ENCODE results near the gene ATP2B2. TPM values are rescaled to one million over a fixed set of nuclear protein-coding genes. Genes with fewer than 3 reads are reported as not detected.

Gene ATP2B2
- total and polyA plus RNA-seq, 9 of the 15 experiments (the other 6 are each of a cell fraction or from before 2014, with no cell fraction given) = 0.06 TPM; not detected in 8

GRCh38 chr3:10443272-10444109, 61.9 kb downstream of the ATP2B2 start (continued):
- TF ChIP-seq ARID3B (CRISPR knock-in tag; IDR thresholded peaks at IDR 0.05; ENCODE audit: borderline replicate concordance) (no peak), POLR2B (IDR thresholded peaks at IDR 0.05; ENCODE audit: low read depth, partially characterized antibody) (no peak), RUNX1 (IDR thresholded peaks at IDR 0.05; ENCODE audit: low read depth) (no peak), STAT6 (CRISPR knock-in tag; IDR thresholded peaks at IDR 0.05) (no peak), RBFOX2 (IDR thresholded peaks at IDR 0.05; ENCODE audit: low read depth, low read length) (no peak), CLOCK (CRISPR knock-in tag; IDR thresholded peaks at IDR 0.05; ENCODE audit: borderline replicate concordance) (no peak), USF2 (CRISPR knock-in tag; IDR thresholded peaks at IDR 0.05) (peak; percentile 73), RAD51 (IDR thresholded peaks at IDR 0.05; ENCODE audit: borderline replicate concordance, low read depth) (peak; percentile 70; the same call in 1 of the 2 replicates)
